ENCODE measurements around the gene CFAP97D2.
"Not testable (repeated sequence)": the region's sequence is repeated elsewhere in the genome, so short reads cannot be mapped to it uniquely, and the experiment has no call there.

Gene CFAP97D2

DNA sequence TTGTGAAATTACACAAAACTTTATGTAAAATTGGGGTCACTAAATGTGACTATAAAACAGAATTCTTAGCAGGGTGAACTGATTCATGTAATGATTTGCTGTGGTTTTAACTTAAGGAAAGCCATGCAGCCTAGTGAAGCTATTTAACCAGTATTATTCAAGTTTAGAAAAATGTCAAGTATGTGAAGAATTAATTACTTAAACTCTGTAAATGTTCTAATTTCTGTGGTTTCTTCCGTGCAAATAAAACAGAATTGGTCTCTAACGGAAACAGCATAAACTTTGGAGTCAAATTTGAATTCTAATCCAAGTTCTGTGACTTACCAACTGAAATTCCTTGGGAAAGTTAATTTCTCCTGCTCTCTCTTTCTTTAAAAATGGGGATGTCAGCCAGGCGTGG is 69.0 kb downstream of the CFAP97D2 start:
- Histone ChIP-seq H3K9ac (ENCODE audit: low read length) (no peak overlapping the region), H3K4me3 (ENCODE audit: insufficient read depth in 1 of 2, low read depth in 1 of 2, low read length in 2 of 2) (no peak overlapping the region), H3K4me1 (ENCODE audit: control insufficient read depth, insufficient read depth, low read depth, low read length) (peaks cover 5% of the 10 kb centered on the region)

GRCh38 chr13:114249077-114249476 is 70.0 kb downstream of the CFAP97D2 start:
- no peak overlapping the region for H4K8ac ChIP-seq (ENCODE audit: low read length)
- H2BK120ac ChIP-seq (ENCODE audit: low read depth, low read length): no peak overlapping the region
- H3K36me3 ChIP-seq (ENCODE audit: control insufficient read depth in 1 of 2, insufficient read depth in 2 of 2, low read depth in 1 of 2, low read length in 2 of 2): peaks cover 36 to 97% of the 10 kb centered on the region in 2 experiments
- no peak overlapping the region for H3K18ac ChIP-seq (ENCODE audit: low read depth in 1 of 2, low read length in 2 of 2)
- no peak overlapping the region for H3K27ac ChIP-seq (ENCODE audit: low read length, poor library complexity, severe bottlenecking)
- H4K91ac ChIP-seq (ENCODE audit: low read length): no peak overlapping the region
- 98% methylated on average over 6 of the region's 7 CpGs for WGBS
- no peak overlapping the region for H2AK5ac ChIP-seq (ENCODE audit: low read length, severe bottlenecking)
- no peak overlapping the region for H2BK15ac ChIP-seq (ENCODE audit: low read depth, poor library complexity, severe bottlenecking)
- H3K27me3 ChIP-seq (ENCODE audit: control insufficient read depth in 1 of 2, insufficient read depth in 1 of 2, low read length in 2 of 2): no peaks in the 10 kb centered on the region
- H2BK5ac ChIP-seq (ENCODE audit: low read depth, low read length, poor library complexity, severe bottlenecking): no peak overlapping the region
- H2AFZ ChIP-seq (ENCODE audit: low read depth, low read length): no peak overlapping the region
- no peak overlapping the region for H3K4me3 ChIP-seq (ENCODE audit: insufficient read depth in 1 of 2, low read depth in 1 of 2, low read length in 2 of 2)
- H3K4me2 ChIP-seq (ENCODE audit: low read length, poor library complexity, severe bottlenecking): no peak overlapping the region
- H3K4ac ChIP-seq (ENCODE audit: low read depth in 1 of 2, low read length in 2 of 2): no peak overlapping the region
- no peak overlapping the region for H3K14ac ChIP-seq (ENCODE audit: low read length in 2 of 2)
- H3K23ac ChIP-seq (ENCODE audit: low read length in 2 of 2): no peak overlapping the region
- no peak overlapping the region for H2BK12ac ChIP-seq (ENCODE audit: low read length in 2 of 2)
- no peak for DNase-seq
- peaks cover 20% of the 10 kb centered on the region for H3K79me1 ChIP-seq (replicated peaks; ENCODE audit: low read length, poor library complexity, severe bottlenecking)
- H3K9ac ChIP-seq (ENCODE audit: low read length): no peak overlapping the region
- no peaks in the 10 kb centered on the region for H3K9me3 ChIP-seq (ENCODE audit: control insufficient read depth, low read length)
- peaks cover 5% of the 10 kb centered on the region for H3K4me1 ChIP-seq (ENCODE audit: control insufficient read depth, insufficient read depth, low read depth, low read length)

More for the DNA sequence above, 69.0 kb downstream of the CFAP97D2 start:
- H3K23ac ChIP-seq (ENCODE audit: low read length in 2 of 2): no peak overlapping the region
- no peak overlapping the region for H2BK15ac ChIP-seq (ENCODE audit: low read depth, poor library complexity, severe bottlenecking)
- peak overlapping the region; percentile 61 for H2AK5ac ChIP-seq (ENCODE audit: low read length, severe bottlenecking)
- no peaks in the 10 kb centered on the region for H3K27me3 ChIP-seq (ENCODE audit: control insufficient read depth in 1 of 2, insufficient read depth in 1 of 2, low read length in 2 of 2)
- H3K36me3 ChIP-seq (ENCODE audit: control insufficient read depth in 1 of 2, insufficient read depth in 2 of 2, low read depth in 1 of 2, low read length in 2 of 2): peaks cover 36 to 99% of the 10 kb centered on the region in 2 experiments
- no peak overlapping the region for H3K4ac ChIP-seq (ENCODE audit: low read depth in 1 of 2, low read length in 2 of 2)
- H3K14ac ChIP-seq (ENCODE audit: low read length in 2 of 2): no peak overlapping the region
- H2BK5ac ChIP-seq (ENCODE audit: low read depth, low read length, poor library complexity, severe bottlenecking): peak overlapping the region; percentile 38
- H3K9me3 ChIP-seq (ENCODE audit: control insufficient read depth, low read length): no peaks in the 10 kb centered on the region
- DNase-seq: peak; percentile 29
- peak overlapping the region; percentile 73 for H3K27ac ChIP-seq (ENCODE audit: low read length, poor library complexity, severe bottlenecking)
- no peak overlapping the region for H2AFZ ChIP-seq (ENCODE audit: low read depth, low read length)
- no peak overlapping the region for H4K8ac ChIP-seq (ENCODE audit: low read length)
- no peak overlapping the region for H3K18ac ChIP-seq (ENCODE audit: low read depth in 1 of 2, low read length in 2 of 2)
- WGBS: 53% methylated on average over 3 of the region's 3 CpGs
- no peak overlapping the region for H3K4me2 ChIP-seq (ENCODE audit: low read length, poor library complexity, severe bottlenecking)
- peaks cover 20% of the 10 kb centered on the region for H3K79me1 ChIP-seq (replicated peaks; ENCODE audit: low read length, poor library complexity, severe bottlenecking)
- H2BK12ac ChIP-seq (ENCODE audit: low read length in 2 of 2): no peak overlapping the region
- no peak overlapping the region for H4K91ac ChIP-seq (ENCODE audit: low read length)
- no peak overlapping the region for H2BK120ac ChIP-seq (ENCODE audit: low read depth, low read length)

DNA sequence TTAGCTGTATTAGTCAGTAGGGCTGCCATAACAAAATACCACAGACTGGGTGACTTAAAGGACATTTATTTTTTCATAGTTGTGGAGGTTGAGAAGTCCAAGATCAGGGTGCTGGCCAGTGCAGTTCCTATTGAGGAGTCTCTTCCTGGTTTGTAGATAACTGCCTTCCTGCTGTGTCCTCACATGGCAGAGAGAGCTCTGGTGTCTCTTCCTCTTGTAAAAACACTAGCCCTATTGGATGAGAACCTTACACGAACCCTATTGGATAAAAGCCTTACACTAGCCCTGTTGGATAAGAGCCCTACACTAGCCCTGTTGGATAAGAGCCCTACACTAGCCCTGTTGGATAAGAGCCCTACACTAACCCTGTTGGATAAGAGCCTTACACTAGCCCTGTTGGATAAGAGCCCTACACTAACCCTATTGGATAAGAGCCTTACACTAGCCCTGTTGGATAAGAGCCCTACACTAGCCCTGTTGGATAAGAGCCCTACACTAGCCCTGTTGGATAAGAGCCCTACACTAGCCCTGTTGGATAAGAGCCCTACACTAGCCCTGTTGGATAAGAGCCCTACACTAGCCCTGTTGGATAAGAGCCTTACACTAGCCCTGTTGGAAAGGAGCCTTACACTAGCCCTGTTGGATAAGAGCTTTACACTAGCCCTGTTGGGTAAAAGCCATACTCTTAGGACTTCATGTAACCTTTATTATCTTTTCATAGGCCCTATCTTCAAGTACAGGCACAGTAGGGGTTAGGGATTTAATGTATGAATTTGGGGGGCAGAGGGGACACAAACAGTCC is 72.8 kb downstream of the CFAP97D2 start:
- H3K9ac ChIP-seq (ENCODE audit: low read length); H3K27ac ChIP-seq (ENCODE audit: low read length, poor library complexity, severe bottlenecking); H3K4ac ChIP-seq (ENCODE audit: low read depth in 1 of 2, low read length in 2 of 2); H3K14ac ChIP-seq (ENCODE audit: low read length in 2 of 2); H3K9me3 ChIP-seq (ENCODE audit: control insufficient read depth, low read length); DNase-seq; H3K27me3 ChIP-seq (ENCODE audit: control insufficient read depth in 1 of 2, insufficient read depth in 1 of 2, low read length in 2 of 2); H4K8ac ChIP-seq (ENCODE audit: low read length); H3K4me2 ChIP-seq (ENCODE audit: low read length, poor library complexity, severe bottlenecking); H3K4me3 ChIP-seq (ENCODE audit: insufficient read depth in 1 of 2, low read depth in 1 of 2, low read length in 2 of 2); H2BK5ac ChIP-seq (ENCODE audit: low read depth, low read length, poor library complexity, severe bottlenecking); H3K23ac ChIP-seq (ENCODE audit: low read length in 2 of 2); H2BK120ac ChIP-seq (ENCODE audit: low read depth, low read length); H2BK15ac ChIP-seq (ENCODE audit: low read depth, poor library complexity, severe bottlenecking); H2BK12ac ChIP-seq (ENCODE audit: low read length in 2 of 2); H2AK5ac ChIP-seq (ENCODE audit: low read length, severe bottlenecking); H4K91ac ChIP-seq (ENCODE audit: low read length); H3K4me1 ChIP-seq (ENCODE audit: control insufficient read depth, insufficient read depth, low read depth, low read length); H3K18ac ChIP-seq (ENCODE audit: low read depth in 1 of 2, low read length in 2 of 2); H2AFZ ChIP-seq (ENCODE audit: low read depth, low read length): not testable (repeated sequence)
- WGBS: 96% methylated on average over 1 of the region's 1 CpG
- Histone ChIP-seq H3K36me3 (ENCODE audit: control insufficient read depth in 1 of 2, insufficient read depth in 2 of 2, low read depth in 1 of 2, low read length in 2 of 2) (peaks cover 28 to 97% of the 10 kb centered on the region in 2 experiments), H3K79me1 (replicated peaks; ENCODE audit: low read length, poor library complexity, severe bottlenecking) (peaks cover 18% of the 10 kb centered on the region)

GRCh38 chr13:114256547-114256946 is 77.5 kb downstream of the CFAP97D2 start:
- H3K9ac ChIP-seq (ENCODE audit: low read length): no peak overlapping the region
- DNase-seq: no peak

More at GRCh38 chr13:114256547-114256946, 77.5 kb downstream of the CFAP97D2 start:
- no peak overlapping the region for H3K4me3 ChIP-seq (ENCODE audit: insufficient read depth in 1 of 2, low read depth in 1 of 2, low read length in 2 of 2)
- H4K91ac ChIP-seq (ENCODE audit: low read length): no peak overlapping the region
- H3K18ac ChIP-seq (ENCODE audit: low read depth in 1 of 2, low read length in 2 of 2): no peak overlapping the region
- H3K4ac ChIP-seq (ENCODE audit: low read depth in 1 of 2, low read length in 2 of 2): no peak overlapping the region
- peaks cover 2% of the 10 kb centered on the region for H3K4me1 ChIP-seq (ENCODE audit: control insufficient read depth, insufficient read depth, low read depth, low read length)
- no peak overlapping the region for H2BK12ac ChIP-seq (ENCODE audit: low read length in 2 of 2)
- H3K4me2 ChIP-seq (ENCODE audit: low read length, poor library complexity, severe bottlenecking): no peak overlapping the region
- no peak overlapping the region for H3K14ac ChIP-seq (ENCODE audit: low read length in 2 of 2)
- H2BK5ac ChIP-seq (ENCODE audit: low read depth, low read length, poor library complexity, severe bottlenecking): no peak overlapping the region
- no peak overlapping the region for H3K27ac ChIP-seq (ENCODE audit: low read length, poor library complexity, severe bottlenecking)
- H3K9me3 ChIP-seq (ENCODE audit: control insufficient read depth, low read length): no peaks in the 10 kb centered on the region
- peaks cover 16 to 97% of the 10 kb centered on the region in 2 experiments for H3K36me3 ChIP-seq (ENCODE audit: control insufficient read depth in 1 of 2, insufficient read depth in 2 of 2, low read depth in 1 of 2, low read length in 2 of 2)
- peaks cover 23% of the 10 kb centered on the region for H3K79me1 ChIP-seq (replicated peaks; ENCODE audit: low read length, poor library complexity, severe bottlenecking)
- H2AFZ ChIP-seq (ENCODE audit: low read depth, low read length): no peak overlapping the region
- no peaks in the 10 kb centered on the region for H3K27me3 ChIP-seq (ENCODE audit: control insufficient read depth in 1 of 2, insufficient read depth in 1 of 2, low read length in 2 of 2)
- H2BK15ac ChIP-seq (ENCODE audit: low read depth, poor library complexity, severe bottlenecking): no peak overlapping the region
- H3K23ac ChIP-seq (ENCODE audit: low read length in 2 of 2): no peak overlapping the region
- no peak overlapping the region for H2AK5ac ChIP-seq (ENCODE audit: low read length, severe bottlenecking)
- H2BK120ac ChIP-seq (ENCODE audit: low read depth, low read length): no peak overlapping the region
- H4K8ac ChIP-seq (ENCODE audit: low read length): no peak overlapping the region
- 93% methylated on average over 1 of the region's 1 CpG for WGBS
